H4 (cell line): Measurements from ENCODE around the gene TNFRSF14. TPM values are rescaled to one million over a fixed set of nuclear protein-coding genes. Genes with fewer than 3 reads are reported as not detected.

ENCODE experiments used
- DNase-seq: peaks from one replicate; pipeline ENCODE4 v3.0.0-alpha.2; 2015; ENCODE audit warnings: low spot score
- total RNA-seq: library from RNA; depleted of rRNA; stranded (reverse); fragments of >200 nt; shearing (Covaris generic); gene quantifications from 2 replicates; pipeline ENCODE4 v1.2.3, GENCODE V29; 2014

The TNFRSF14 gene
- total RNA-seq, 1 experiment from 2014 or later, result 9.1 TPM

DNA sequence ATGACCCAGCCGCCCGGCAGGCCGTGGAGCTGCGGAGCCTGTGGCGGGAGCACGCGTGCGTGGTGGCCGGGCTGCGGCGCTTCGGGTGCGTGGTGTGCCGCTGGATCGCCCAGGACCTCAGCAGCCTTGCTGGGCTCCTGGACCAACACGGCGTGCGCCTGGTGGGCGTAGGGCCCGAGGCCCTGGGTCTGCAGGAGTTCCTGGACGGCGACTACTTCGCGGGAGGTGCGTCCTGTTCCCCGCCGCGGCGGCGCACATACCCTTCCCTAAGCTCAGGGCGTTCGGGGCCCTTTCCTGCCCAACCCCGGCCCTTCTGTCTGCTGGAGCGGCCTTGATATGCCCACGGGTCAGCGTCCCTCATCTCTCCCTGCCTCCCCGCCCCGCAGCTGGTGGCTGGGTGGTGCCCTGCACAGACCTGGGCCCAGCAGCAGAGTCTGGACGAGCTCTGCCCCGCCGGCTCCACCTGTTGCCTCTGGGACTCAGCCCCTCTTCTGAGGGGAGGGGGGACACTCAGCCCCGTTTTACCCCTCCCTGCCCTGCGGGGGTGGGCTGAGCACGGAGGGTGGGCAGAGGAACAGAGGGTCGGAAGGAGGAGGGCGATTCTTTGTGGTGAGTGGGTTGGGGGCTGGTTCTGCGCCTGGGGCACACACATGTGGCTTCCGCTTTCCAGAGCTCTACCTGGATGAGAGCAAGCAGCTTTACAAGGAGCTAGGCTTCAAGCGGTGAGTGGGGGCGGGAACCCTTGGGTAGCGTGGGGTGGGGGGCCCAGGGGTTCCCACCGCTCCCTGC lies 31.1 kb downstream of the TNFRSF14 start:
- DNase-seq, result no peak

DNA sequence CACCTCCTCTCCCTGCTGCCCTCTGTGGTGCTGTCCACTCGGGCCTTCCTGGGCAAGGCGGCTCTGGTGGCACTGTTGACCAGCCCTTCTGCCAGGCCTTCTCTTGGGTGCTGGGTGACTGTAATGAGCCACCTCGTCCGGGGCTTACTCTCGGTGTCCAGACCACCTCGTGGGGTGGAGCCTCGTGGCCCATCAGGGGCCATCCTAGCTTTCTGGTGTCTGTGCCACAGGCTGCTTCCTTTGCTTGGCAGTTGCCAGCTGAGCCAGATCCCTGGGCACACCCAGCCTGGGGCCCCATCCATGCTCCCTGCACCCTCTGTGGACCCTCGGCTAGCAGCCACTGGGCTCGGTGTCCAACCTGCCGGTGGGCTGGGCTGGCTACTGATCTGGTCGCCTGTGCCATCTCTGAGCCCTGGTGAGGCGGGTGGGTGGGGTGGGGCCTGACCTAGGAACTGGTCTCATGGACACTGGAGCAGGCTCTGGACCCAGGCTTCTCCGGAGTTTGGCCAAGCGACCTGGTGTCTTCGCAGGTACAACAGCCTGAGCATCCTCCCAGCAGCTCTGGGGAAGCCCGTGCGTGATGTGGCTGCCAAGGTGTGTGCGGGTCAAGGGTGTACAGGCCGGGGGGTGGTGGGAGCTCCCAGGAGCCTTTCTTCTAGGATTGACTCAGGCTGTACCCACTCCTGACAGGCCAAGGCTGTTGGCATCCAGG lies 31.8 kb downstream of the TNFRSF14 start:
- no peak for DNase-seq

DNA sequence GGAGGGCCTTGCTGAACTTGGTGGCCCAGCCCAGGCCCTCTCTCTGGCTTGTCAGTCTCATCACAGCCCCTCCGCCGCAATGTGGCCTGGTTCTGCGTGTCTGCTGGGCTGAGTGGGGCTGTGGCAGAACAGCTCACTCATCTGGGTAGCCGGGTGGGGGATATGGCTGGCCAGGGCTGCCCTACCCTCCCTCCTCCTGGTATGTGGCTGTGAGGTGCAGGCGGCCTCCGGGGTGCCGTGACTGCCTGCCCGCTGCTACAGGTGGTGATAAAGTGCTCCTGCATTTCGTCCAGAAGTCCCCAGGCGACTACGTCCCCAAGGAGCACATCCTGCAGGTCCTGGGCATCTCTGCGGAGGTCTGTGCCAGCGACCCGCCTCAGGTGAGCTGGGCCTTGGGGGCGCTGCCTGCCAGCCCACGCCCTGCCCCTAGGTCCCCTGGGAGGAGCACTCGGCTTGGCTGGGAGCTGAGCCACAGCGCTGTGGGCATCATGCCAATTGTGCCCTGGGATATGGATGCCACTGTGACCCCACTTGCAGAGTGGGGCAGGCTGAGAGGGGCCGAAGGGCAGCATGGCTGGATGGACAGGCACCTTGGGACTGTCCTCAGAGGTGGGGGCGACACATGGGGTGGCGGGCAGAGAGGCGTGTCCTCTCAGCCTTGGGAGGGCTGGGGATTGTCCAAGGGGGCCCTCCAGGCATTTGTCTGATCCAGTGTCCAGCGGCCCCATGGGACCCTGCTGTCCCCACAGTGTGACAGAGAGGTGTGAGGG lies 32.7 kb downstream of the TNFRSF14 start:
- DNase-seq, result no peak

DNA sequence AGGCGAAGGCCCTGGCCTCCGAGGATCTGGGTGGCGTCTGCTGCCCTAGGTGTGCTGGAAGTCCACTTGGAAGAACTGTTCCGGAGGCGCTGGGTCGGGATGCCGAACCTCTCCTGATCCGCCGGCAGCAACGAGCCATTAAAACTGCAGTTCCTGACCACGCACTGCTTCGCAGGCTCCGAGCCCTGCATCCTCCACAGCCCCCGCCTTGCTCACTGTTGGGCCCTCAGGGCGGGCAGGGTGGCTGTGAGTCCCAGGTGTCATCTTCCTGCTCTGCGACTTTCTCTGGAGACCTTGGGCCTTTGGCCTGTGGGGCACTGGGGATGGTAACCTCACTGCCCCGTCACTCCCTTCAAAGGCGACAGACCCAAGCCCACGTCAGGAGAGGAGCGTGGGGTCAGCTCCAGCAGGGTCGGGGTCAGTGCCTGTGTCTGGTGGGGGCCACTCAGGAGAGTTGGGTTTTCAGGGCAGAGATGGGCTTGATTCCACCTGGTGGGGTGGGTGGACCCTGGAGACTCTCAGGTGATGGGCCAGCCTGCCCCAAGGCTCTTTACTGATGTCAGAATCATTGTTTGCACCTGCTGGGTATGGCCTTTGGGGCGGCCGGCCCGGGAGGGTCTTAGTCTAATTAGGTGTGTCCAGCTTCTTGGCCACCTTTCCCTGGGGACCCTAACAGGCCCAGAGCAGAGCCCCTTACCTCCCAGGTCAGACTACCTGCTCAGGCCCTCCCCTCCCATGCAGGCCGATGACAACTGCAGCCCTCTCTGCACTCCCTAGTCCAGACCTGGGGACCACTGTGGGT lies 33.5 kb downstream of the TNFRSF14 start:
- DNase-seq, result no peak

DNA sequence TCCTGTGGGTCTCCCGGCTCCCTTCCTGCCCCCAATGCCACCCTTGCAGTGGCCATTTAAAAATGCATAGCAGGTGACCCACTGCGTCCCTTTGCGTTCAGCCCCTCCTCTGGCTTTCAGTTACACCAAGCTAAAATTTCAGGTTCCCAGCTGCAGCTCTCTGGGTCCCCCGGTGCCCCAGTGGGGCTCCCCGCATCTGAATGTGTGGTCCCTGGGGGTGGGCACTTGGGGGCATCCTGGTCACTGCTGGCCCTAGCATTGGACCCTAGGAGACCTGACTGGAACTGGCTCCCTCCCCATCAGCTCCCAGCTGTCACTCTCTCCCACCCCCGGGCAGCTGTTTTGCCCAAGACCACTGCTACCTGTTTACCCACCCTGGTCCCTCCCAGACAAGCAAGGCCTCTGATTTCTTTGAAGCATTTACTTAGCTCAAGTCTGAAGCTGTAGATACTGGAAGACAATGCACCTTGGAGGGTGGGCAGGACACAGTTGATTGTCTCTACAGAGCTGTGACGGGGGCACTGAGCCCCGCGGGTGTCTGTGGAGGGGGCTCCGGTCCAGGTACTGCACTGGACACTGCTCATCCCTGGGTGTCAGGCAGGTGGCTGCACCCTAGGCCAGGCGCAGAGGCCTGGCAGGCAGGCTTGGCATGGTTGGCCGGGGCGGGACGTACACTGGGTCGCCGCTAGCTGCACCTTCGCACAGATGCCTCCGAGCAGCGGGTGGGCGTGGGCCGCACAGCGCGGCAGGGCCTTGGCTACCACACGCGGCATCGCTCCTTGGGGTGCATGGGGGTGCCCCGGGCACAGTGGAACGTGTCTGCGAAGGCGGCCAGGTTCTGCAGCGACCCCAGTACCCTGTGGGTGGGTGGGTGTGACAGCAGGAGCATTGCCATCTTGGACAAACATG lies 34.3 kb downstream of the TNFRSF14 start:
- no peak for DNase-seq

DNA sequence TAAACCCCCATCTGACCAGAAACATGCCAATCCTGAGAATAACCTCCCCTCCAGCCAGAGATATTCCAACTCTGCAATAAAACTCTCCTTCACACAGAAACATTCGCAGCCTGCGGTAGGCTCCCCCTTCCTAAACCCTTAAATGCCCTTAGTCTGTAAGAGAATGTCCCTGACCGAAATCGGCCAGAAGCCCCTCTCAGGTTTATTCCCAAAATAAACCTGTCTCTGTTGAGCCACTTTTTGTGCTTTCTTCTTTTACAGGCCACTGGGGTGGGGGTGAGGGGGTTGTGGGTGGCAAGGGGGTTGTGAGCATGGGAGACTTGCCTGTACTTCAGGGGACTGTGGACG lies 35.0 kb downstream of the TNFRSF14 start:
- no peak for DNase-seq

DNA sequence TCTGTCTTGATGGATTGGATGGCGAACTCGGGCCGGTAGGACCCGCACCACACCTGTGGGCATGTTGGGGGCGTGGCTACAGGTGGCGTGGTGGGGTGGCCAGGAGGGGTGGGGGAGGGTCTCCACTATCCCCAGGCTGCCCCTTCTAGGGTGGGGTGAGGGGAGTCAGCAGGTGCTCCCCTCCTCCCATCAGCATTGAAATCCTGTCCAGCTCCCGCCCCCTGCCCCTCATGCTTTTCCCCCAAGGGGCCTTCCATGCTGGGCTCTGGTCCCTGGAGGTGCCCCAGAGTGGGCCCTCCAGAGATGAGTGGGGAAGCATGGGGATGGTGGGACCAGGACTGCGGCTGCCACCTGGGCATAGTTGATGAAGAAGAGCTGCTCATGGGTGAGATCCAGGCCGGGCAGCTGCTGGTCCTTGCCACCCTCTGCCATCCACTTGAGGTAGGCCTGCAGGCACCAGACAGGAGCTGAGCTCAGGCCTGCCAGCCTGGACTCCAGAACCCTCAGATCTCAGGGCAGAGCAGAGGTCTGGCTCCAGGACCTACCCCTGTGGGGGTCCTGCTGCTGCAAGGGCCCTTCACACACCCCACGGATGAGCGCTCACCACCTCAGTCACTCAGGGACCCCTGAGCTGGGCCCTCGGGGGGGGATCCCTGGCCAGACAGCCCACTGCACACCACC lies 35.5 kb downstream of the TNFRSF14 start:
- DNase-seq, result no peak

DNA sequence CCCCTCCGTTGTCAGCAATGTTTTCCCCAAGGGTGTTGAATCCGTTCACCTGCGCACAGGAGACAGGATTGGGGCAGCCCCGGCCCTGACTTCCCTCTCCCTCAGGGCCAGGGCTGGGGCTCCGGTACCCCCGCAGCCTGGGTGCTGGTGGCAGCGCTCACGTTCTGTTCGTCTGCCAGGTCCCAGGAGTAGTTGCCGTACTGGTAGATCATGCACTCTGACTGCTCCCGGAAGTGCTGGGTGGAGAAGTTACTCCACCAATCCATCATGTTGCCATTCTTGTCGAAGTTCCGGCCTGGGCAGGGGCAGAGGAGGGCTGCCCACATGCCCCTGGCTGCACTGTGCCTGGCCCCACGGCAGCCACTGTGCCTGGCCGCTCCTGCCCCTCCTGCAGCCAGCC lies 36.5 kb downstream of the TNFRSF14 start:
- DNase-seq, result no peak

DNA sequence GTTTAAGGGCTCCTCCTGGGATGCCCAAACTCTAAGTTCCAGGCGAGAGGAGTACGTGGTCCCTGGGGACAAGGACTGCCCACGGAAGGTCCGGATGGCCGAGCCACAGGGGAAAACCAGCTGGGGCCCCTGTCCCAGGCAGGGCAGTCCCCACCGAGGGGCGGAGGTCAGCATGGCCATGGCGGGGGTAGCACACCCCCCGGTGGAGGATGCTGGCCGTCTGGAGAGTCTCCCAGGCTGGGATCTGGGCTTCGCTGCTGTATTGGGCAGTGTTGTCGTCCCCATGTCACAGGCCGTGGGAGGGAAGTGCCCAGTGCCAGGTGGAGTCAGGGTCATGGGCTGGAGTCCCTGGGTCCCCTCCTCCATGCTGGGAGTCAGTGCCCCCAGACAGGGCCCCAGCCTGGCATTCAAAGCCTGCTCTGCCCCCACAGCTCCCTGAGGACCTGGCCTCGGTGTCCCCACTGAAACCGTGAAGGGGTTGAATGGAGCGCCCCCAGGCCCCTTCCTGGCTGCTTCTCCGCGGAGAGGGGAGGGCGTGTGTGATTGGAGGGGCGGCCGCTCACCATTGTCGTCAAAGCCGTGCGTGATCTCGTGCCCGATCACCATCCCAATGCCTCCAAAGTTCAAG lies 37.2 kb downstream of the TNFRSF14 start:
- no peak for DNase-seq

DNA sequence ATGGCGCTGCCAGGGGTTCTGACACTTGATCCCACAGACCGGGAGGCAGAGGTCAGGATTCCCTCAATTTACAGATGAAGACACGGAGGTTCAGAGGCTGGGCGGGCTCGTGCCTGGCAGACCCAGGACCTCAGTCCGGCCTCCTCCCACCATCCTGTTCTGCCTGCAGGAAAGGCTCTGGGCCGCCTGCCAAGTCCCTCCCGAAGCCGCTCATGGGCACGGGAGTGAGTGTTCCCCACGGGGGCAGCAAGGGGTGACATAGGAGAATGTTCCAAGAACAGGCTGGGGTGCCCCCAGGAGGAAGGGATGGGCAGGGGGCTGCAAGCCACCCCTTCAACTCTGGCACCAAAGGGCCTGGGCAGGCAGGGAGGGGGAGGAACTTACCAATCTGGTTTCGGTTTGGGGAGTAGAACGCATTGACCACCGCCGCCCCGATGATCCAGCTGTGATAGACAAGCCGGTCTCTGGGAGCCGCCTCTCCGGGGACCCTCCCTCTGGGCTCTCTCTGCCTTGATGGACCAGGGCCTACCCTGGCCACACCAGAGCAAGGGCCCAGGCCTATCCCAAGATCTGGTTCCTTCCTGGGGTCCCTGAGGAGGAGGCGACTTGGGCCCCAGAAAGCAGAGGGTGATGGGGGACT lies 38.0 kb downstream of the TNFRSF14 start:
- no peak for DNase-seq

DNA sequence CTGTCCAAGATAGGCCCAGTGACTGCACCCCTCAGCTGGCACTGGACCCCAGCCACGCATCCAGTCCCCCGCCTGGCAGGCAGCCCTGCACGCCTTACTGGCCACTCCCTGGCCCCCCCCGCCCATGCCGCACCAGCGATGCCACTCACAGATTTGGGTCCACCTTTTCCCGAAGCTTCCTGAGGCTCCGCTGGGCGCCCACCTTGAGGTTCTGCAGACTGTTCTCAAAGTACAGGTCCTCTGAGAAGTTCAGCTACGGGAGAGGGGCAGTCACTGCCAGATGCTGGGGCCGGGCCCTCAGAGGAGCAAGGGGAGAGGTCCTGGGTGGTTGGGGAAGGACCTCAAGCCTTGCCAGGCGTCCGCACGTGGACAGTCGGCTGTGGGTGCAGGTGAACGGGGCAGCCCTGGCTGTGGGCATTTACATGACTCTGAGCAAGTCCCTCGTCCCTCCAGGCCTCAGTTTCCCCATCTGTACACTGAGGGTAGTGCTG lies 38.5 kb downstream of the TNFRSF14 start:
- DNase-seq, result no peak

DNA sequence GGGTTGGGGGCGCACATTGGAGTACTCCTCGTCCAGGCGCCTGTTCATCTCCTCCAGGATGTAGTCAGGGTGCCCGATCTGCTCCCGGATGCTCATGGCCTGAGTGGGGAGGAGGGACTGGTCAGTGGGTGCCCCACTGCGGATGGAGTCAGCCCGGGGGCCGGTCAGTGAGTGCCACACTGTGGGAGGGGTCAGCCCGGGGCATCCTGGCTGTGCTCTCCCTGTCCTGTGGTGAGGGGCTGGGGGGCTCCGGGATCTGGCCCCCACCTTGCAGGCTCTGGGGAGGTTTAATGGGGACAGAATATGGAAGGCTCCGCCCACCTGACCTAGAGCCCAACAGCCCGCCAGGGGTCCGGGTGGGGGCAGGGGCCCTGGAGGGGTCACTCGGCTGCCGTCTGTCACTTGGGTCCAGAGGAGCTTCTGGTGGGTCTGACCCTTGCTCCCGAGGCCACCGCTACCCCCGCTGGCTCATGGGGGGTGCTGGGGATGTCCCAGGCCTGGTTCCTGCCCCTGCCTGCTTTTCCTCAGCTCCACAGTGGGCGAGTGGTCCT lies 39.2 kb downstream of the TNFRSF14 start:
- DNase-seq, result no peak

DNA sequence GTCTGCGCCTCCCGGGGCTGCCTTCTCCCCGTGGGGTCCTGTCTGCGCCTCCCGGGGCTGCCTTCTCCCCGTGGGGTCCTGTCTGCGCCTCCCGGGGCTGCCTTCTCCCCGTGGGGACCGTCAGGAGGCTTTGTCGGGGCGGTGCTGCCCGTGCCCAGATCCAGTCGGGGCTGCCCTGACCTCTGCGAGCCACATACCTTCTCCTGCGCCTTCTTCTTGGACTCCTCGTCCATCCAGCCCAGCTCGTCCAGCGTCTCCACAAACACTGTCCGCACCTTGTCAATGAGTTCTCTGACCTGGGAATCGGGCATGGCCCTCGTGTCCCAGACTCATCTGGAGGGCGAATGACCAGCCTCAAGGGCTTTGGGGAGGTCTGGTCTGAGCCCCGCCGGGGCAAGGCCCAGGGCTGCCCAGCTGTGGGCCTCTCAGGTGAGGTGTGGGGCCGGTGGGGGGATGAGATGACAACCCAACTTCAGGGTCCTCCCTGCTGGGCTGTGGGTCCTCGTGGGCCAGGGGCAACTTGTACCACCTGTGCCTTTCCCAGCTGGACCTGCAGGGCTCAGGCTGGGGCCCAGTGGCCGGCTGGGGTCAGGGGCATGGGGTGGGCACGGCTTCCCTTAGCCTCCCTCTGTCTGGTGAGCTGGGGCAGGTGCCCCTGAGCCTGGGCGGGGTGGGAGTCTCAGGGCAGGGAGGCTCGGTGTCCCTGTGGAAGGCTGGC lies 39.8 kb downstream of the TNFRSF14 start:
- DNase-seq, result no peak

DNA sequence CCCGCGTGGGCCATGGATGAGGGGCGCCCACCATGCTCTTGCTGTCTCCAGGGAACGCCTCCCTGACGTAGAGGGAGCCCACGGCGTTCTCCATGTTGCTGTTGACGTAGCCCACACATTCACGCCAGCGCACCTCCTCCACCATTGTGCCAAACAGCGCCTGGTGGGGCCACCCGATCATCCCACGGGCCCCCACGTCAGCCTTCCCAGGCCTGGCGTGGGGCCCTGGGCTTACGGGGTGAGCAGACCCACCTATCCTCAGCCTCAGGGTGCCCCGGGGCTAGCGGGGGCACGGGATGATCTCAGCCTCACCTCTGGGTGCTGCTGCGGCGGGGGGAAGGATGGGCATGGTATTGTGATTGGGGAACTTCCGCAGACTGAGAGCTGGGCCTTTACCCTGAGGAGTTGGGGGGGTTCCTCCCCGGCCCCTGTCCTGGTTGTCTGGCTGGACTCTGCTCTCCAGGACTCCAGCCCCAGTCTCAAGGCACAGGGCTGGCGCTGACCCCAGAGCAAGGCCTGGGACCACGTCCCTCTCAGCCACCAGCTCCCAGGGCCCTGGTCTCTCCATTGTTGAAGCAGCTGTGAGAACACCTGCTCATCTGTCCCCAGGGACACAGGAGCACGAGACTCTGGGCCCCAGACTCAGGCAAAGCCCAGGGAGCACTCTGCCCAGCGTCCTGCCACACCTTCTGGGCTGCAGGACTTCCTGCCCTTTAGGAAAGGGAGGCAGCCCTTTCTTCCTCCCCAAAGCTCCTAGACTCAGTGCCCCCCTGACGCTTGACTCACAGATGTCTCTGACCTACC lies 40.6 kb downstream of the TNFRSF14 start:
- no peak for DNase-seq

DNA sequence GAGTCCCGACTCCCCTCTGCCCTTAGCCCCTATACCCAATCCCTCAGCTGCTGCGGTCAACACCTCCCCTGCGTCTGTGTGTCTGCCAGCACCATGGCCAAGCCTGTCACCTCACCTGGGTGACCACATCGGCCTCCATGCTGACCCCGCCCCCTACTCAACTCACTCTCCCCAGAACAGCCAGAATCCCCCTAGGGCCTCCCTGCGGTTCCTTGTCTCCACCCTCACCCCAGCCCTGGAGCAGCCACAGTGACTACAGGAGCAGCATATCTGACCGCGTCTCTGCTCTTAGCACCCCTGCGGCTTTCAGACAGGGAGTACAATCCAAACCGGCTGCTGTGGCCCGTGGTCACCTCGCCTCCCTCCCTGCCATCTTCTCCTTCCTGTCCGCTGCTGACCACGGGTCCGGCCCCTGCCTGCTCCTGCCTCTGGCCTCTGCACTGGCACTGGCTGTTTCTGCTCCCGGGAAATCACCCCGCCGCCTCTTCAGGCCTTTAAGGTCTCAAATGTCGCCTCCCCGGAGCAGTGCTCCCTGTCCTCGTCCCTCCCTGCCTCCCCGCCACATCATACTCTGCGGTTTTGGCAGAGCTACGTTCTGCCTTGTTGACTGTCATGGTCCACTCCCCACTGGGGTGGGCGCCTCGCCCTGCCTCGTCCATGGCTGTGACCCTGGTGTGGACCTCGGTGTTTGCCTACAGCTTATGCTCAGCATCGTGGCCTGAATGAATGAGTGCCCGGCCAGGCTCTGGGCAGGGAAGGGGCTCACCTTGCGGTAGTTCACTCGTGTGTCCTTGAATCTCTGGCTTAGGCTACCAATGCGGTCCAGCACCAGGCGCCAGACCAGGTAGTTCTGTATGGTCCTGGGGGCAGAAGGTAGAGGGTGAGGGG lies 41.5 kb downstream of the TNFRSF14 start:
- no peak for DNase-seq

DNA sequence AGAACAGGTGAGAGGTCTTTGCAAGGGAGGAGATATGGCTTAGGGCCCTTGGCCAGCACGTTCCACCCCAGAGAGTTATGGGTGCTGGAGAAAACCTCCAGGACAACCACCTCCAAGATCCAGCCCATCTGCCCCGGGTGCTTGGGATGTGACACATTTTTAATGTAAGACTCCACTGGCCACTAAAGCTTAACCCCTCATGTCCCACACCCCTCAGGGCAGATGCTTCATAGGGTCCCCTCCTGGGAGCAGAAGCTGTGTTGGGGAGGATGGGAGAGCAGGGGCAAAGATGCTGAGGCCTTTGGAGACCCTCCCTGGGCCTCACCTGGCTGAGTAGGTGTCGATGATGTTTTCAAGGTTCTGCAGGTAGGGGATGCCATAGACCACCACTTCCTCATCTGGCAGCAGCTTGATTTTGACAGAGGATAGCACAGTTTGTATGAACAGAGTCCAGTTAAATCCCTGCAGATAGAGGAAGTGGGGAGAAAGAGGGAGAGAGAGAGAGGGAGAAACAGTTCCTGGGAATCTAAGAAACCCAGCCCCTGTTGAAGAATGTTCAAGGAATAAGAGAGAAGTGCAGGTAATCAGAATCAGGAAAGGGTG lies 42.3 kb downstream of the TNFRSF14 start:
- no peak for DNase-seq
